HL-60 (cell line): Measurements from ENCODE around the gene CDK17.

ENCODE experiments used
- DNase-seq, 2 experiments: peaks; one replicate each; pipeline ENCODE4 v3.0.0-alpha.2; 2010 to 2020; ENCODE audit warnings: low read depth in 1 of 2, low spot score in 1 of 2
- H3K27ac ChIP-seq: fragments of 250-450 bp; sonication (Bioruptor Pico); replicated peaks from 2 replicates; pipeline ENCODE4 v1.5.1; 2020; ENCODE audit warnings: mild to moderate bottlenecking, moderate library complexity
- H3K27me3 ChIP-seq: fragments of 250-450 bp; sonication (Bioruptor Pico); 2 replicates; pipeline ENCODE4 v1.5.1; 2021; ENCODE audit warnings: mild to moderate bottlenecking, moderate library complexity; ENCODE audit not compliant: insufficient read depth, poor library complexity, severe bottlenecking
- H3K4me3 ChIP-seq: replicated peaks from 2 replicates; pipeline ENCODE4 v1.5.1; 2011; ENCODE audit warnings: mild to moderate bottlenecking, control low read depth, low read length; ENCODE audit not compliant: insufficient read depth
- GABPA ChIP-seq: IDR thresholded peaks from 2 replicates; pipeline ENCODE4 v1.6.1; 2012; ENCODE audit warnings: low read depth
- POLR2AphosphoS5 ChIP-seq: IDR thresholded peaks from 2 replicates; pipeline ENCODE4 v1.6.1; 2012; ENCODE audit warnings: low read depth
- SPI1 ChIP-seq: IDR thresholded peaks from 2 replicates; pipeline ENCODE4 v1.6.1; 2012; ENCODE audit warnings: low read depth, mild to moderate bottlenecking, borderline replicate concordance
- TF ChIP-seq, protein P1 (sequence below): IDR thresholded peaks from 2 replicates; pipeline ENCODE4 v1.6.1; 2012; ENCODE audit warnings: low read depth; ENCODE audit not compliant: insufficient replicate concordance
- TF ChIP-seq, protein P2 (sequence below): IDR thresholded peaks from one replicate; pipeline ENCODE4 v1.5.1; 2011; ENCODE audit warnings: low read length, control low read depth, inconsistent platforms; ENCODE audit not compliant: insufficient read depth

Gene CDK17

DNA sequence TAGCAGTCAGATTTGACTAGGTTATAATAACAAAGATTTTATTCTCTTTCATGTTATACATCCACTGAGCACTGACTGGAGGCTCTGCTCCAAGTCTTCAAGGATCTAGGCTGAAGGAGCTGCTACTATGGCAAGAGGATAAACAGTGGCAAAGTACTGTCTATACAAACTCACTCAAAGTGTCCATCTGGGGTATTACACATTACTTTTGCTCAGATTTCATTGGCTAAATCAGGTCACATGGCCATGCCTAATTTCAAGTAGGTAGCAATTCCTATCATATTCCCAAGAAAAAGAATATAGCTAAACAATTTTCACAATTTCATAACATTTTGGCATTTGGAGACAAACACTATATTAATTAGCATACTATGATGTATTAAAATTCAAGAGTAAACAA is 40.9 kb downstream of the CDK17 start:
- Histone ChIP-seq H3K4me3 (no peak overlapping the region), H3K27ac (no peak overlapping the region), H3K27me3 (no peaks in the 10 kb centered on the region)
- TF ChIP-seq POLR2AphosphoS5 = no peak
- no peak for TF ChIP-seq GABPA
- TF ChIP-seq, protein P1, sequence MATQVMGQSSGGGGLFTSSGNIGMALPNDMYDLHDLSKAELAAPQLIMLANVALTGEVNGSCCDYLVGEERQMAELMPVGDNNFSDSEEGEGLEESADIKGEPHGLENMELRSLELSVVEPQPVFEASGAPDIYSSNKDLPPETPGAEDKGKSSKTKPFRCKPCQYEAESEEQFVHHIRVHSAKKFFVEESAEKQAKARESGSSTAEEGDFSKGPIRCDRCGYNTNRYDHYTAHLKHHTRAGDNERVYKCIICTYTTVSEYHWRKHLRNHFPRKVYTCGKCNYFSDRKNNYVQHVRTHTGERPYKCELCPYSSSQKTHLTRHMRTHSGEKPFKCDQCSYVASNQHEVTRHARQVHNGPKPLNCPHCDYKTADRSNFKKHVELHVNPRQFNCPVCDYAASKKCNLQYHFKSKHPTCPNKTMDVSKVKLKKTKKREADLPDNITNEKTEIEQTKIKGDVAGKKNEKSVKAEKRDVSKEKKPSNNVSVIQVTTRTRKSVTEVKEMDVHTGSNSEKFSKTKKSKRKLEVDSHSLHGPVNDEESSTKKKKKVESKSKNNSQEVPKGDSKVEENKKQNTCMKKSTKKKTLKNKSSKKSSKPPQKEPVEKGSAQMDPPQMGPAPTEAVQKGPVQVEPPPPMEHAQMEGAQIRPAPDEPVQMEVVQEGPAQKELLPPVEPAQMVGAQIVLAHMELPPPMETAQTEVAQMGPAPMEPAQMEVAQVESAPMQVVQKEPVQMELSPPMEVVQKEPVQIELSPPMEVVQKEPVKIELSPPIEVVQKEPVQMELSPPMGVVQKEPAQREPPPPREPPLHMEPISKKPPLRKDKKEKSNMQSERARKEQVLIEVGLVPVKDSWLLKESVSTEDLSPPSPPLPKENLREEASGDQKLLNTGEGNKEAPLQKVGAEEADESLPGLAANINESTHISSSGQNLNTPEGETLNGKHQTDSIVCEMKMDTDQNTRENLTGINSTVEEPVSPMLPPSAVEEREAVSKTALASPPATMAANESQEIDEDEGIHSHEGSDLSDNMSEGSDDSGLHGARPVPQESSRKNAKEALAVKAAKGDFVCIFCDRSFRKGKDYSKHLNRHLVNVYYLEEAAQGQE = no peak
- no peak for TF ChIP-seq SPI1
- TF ChIP-seq, protein P2, sequence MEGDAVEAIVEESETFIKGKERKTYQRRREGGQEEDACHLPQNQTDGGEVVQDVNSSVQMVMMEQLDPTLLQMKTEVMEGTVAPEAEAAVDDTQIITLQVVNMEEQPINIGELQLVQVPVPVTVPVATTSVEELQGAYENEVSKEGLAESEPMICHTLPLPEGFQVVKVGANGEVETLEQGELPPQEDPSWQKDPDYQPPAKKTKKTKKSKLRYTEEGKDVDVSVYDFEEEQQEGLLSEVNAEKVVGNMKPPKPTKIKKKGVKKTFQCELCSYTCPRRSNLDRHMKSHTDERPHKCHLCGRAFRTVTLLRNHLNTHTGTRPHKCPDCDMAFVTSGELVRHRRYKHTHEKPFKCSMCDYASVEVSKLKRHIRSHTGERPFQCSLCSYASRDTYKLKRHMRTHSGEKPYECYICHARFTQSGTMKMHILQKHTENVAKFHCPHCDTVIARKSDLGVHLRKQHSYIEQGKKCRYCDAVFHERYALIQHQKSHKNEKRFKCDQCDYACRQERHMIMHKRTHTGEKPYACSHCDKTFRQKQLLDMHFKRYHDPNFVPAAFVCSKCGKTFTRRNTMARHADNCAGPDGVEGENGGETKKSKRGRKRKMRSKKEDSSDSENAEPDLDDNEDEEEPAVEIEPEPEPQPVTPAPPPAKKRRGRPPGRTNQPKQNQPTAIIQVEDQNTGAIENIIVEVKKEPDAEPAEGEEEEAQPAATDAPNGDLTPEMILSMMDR = no peak
- no peak for DNase-seq

DNA sequence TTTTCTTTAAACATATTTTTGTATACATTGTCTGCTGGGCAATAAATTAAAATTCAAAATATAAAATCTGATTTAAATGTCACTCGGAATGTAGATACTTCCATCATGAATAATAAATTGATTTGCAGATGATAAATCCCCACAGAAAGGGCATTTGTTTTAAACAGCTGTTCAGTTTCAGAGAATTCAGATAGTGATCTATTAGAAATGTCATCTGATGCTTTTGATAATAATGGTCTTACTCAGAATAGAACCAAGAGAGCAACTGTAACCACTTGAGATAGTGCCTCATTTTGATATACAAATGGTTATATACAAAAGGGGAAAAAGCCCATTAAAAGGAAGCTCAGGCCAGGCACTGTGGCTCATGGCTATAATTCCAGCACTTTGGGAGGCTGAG is 43.4 kb downstream of the CDK17 start:
- H3K4me3 ChIP-seq = no peak overlapping the region

DNA sequence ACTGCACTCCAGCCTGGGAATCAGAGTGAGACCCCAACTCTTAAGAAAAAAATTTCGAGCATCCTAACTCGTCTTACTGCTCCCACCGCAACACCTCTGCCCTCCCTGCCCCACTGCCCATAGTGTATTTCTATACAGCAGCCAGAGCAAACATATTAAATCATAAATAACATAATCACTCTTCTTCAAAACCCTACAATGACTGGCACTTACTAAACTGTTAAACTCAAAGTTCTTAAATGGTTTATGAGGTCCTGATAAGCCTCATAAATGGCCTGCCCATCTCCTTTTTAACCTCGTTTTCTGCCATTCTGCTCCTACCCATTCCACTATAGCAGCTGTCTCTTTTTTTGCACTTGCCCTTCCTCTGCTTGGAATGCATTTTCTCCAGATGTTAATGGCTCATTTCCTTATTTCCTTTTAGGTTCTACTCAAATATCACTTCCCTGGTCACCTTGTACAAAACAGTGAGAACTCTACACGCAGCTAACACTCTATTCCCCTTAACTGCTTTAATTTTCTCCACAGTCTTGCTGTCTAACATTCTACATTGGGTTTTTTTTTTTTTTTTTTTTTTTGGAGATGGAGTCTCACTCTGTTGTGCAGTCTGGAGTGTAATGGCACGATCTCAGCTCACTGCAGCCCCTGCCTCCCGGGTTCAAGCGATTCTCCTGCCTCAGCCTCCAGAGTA is 45.2 kb downstream of the CDK17 start:
- H3K27me3 ChIP-seq = no peaks in the 10 kb centered on the region
- no peak overlapping the region for H3K4me3 ChIP-seq
- TF ChIP-seq SPI1 = no peak
- no peak for TF ChIP-seq GABPA
- TF ChIP-seq, protein P2 = no peak
- TF ChIP-seq, protein P1 = no peak
- TF ChIP-seq POLR2AphosphoS5 = no peak
- DNase-seq = no peak
- no peak overlapping the region for H3K27ac ChIP-seq

More for the DNA sequence above, 43.4 kb downstream of the CDK17 start:
- no peak overlapping the region for H3K27ac ChIP-seq
- no peak for TF ChIP-seq GABPA
- DNase-seq = no peak
- H3K27me3 ChIP-seq = no peaks in the 10 kb centered on the region

DNA sequence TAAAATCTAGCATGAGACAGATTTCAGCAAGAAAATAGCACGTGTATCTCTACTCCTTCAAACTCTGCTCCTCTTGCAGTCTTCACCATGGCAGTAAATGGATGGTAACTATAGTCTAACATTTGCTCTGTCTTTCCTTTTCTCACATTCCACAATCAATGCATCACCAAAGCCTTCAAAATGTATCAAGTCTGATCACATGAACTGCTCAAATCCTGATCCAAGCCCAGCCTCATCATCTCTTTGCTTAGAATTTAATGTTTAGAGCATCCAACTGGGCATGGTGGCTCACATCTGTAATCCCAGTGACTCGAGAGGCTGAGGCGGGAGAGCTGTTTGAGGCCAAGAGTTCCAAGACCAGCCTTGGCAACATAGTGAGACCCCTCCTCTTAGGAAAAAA is 45.9 kb downstream of the CDK17 start:
- Histone ChIP-seq H3K4me3 (no peak overlapping the region), H3K27me3 (no peaks in the 10 kb centered on the region), H3K27ac (no peak overlapping the region)
- TF ChIP-seq SPI1 (no peak), GABPA (no peak), POLR2AphosphoS5 (no peak)
- TF ChIP-seq, protein P1 = no peak
- TF ChIP-seq, protein P2 = no peak
- no peak for DNase-seq
